CD4-positive, alpha-beta T cell treated with Interleukin-1 beta for 1 hour (primary cell): Measurements from ENCODE around the gene TENT5C.

Experiments used
- DNase-seq, 2 donors: peaks; one replicate each; pipeline ENCODE4 v3.0.0-alpha.2; 2020 to 2022

Gene TENT5C

DNA sequence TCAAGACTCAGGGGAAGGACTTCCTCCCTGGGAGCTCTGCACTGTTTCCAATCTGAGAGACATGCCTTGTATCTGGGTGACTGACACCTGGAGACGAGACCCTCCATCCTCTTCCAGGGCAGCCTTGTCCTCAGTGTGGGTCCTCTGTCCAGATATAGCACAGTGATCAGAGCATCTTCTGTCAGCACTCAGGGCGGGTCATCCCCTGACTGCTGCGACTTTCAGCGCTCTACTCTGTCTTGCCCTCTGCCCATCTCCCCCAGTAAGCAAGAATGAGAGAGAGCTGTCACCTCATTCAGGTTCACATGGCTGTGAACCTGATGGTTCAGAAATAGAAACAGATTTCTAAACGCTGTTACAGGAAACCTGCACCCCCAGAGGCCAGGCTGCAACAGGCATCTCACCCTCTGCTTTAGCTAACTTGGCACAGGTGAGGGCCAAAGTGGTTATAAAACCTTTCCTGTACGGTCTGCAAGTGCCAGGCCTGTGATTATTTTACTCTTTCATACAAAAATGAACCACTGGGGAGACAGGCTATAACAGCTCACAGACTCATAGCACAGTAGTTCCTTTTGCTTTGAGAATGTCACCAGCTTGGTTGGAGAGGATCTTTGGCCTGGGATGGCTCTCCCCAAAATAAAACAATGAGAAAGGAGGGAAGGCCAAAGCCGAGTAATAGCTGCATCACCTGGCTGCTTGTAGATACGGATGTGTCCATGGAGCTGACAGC lies 11.4 kb upstream of the TENT5C start:
- DNase-seq: no peak

DNA sequence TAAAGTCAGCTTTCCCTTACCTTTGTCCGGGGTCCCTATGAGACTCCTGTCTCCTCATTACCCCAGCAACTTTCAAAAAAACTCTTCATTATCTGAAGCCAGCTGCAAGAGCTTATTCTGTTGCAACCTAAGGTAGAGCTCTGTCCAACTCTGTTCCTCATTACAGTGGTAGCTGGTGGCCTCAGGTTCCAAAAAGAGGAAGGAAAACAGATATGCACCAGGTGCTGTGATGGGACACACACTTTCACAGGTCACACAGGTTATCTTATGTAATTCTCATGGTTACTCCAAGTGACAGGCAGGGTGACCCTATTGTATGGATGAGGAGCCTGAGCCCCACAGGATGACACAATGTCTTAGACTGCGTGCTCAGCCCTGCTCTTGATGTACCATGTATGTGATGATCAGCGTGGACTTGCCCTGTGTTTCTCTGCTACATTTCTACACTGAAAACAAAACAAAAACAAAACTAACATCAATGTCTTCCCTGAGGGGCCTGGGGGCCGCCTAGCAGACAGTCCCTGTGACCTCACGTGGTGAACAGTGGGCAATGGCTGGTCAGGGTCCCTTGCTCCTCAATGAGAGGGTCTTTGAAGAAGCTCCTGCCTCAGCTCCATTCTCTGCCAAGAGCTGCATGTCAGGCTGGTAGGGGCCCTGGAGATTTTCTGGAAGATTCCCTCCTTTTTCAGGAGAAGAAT lies 9.7 kb upstream of the TENT5C start:
- DNase-seq: peak in 1 of 2 donors; percentile 29

DNA sequence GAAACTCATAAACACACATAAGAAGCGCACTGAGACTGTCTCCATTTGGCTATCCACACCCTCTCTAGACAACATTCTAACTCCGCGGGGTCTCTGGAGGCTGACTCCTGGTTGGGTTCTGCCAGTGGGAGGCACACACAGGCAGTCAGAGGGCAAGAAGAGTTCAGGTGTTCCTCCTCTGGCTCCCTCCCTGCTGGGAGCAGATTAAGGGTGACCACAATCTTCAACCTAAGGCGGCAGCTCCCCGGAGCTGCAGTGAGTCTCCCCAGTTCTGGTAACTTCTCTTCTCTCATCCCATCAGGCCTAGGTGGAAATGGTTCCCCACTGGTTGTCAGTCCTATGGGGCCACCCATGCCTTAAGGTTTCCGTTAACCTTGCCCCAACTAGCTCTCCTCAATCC lies 7.4 kb upstream of the TENT5C start:
- DNase-seq: no peak

DNA sequence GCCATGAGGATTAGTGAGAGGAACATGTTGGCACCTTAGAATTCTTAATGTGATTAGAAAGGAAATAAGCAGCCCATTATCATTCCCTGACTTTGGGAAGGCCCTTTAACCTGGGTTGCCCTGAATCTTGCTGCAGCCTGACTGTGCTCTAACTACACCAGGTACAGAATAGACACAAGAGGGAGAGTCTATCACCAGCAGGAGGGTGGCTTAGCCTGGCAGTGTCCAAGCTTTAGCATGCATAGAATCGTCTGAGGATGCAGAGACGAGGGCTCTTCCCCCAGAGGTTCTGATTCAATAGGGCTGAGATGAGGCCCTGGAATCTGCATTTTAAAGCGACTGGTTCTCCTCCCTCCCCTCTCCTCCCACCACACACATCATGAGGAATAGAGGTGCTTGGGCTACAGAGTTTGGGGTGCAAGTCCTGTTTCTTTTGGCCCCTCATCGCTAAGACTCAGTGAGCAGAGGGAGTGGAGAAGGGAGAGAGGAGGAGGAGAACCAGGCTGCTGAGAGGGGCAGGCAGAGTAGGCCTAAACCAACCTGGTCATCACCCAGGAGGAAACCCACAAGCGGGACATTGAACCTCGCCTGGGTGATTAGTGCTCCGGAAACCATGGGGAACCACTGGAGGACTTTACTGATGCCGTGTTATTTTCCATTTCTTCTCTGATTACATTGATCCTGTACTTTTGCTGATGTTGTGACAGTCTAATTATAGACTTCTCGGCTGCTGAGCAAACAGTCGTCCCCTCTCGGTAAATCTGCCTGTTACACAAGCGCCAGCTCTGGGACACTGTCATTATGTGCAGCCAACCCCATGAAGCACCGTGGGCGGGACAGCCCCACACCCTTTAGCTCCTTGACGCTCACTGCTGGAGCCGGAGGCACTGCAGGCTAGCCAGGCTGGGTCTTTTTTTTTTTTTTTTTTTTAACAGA lies 6.3 kb upstream of the TENT5C start:
- DNase-seq: no peak

DNA sequence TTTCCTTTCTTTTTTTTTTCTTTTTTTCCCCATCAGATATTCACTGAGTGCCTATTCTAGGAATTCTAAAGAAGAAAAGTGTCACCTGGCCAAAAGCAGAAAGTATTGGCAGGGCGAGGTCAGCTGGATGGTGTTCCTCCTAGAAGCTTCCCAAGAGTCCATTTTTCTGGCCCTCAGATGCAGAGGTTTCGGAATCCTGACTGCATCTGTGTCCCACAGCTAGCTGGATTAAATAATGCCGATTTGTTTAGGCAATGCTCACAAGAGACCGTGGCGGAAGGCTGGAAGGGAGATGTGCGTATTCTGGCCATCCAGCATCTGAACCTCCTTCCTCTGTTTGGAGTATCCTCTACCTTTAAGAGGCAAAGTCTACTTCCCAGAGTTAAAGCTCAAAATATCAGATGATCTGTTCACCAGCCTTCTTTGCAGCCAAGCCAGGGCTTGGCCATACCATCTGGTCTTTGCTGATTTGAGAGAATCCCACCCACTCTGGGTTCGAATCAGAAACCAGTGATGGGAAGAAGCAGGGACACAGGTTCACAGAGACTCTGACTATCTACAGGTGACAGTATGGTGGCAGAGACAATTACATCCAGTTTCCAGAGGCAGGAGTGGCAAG lies 5.4 kb upstream of the TENT5C start:
- DNase-seq: no peak

DNA sequence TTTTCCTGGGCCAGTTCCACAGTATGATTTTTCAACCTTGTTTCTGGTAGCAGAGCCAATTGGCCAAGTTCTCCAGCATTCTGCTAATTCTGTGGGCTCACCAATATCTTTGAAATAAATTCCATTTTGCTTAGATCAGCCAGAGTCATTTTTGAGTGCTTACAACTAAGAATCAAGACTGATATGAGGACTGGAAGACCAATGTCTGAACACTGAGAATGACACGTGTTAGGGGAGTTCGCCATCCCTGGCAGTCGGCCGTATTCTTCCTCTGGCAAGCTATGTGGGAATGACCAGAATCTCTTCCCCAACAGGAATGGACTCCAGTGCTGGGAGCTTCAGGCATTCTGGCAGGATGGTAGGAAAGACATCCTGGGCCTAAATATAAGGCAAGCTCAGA lies 4.9 kb upstream of the TENT5C start:
- no peak for DNase-seq

DNA sequence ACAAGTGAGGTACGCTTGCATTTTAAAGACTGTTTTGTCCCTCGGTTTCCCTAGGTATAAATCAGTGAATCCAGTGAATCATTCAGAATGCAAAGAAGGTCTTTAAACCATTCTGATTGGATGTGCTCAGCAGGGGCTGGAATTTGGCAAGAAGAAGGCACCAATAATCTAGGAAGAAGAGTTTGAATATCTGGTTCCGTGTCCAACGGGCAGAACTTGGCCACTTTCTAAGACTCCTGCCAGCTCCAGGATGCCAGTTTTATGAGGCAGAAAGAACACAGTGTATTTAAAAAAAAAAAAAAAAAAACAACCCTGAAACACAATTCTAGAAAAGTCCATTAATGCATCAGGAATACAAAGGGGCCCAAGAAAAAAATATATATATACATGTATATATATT lies 3.0 kb upstream of the TENT5C start:
- no peak for DNase-seq

DNA sequence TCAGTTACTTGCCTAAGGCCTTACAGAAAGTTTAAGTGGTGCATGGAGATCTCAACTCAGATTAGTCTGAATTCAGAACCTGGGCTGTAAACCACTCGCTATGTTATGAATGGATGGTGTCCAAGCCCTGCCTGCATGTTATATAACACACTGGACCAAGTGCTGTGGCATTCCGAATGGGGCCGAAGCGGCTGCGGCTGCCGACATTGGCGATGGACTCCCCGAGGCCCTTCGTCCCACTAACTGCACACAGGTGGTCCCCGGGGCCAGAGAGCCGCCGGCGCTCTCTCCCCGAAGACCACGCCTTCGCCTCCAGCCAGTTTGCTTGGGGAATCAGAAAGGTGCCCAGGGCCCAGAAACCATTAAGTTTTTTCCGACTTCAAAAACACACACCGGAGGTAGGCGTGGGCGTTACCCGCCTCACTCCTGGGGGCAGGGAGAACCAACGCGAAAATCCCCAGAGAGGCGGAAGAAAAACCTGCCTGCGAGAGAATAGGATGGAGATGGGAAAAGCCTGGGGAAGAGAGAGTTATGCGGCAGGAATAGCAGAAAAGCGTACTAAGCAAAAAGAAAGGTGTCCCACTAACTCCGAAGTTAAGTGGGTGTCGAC lies 579 bp upstream of the TENT5C start:
- no peak for DNase-seq

DNA sequence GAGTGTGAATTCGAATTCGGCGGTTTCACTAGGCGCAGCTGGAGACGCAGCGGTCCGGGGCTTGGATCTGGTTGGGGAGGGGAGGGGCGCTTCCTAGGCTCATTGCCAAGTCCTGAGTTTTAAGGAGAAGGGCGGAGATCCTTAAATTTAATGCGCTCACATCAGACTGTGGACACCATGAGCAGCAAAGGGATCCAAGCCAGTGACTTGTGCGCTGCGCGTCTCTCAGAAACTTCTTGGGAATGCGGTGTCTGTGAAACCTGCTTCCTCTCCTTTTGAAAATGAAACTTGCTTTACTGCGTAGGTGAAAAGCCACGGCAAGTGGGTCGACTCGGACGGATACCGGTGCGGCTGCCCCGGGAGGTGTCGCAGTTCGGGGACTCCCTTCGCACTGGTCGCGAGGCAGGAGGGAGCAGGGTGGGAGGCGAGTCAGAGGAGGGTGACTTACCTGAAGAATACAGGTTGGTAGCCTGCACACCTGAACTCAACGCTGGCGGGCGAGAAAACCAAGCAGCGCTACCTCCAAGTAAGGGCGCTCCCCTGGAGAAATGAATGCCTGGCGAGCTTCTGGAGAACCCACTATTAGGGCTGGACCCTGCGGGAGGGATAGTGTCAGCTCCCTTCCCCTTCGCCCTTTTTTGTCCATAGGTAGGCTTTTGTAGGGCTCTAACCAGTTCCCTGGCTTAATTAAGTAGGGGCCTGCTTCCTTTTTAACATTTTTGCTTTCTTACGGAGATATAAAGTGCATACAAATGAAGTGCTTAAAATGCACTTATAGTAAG lies 992 bp downstream of the TENT5C start:
- peak; percentile 67 to 71 for DNase-seq

DNA sequence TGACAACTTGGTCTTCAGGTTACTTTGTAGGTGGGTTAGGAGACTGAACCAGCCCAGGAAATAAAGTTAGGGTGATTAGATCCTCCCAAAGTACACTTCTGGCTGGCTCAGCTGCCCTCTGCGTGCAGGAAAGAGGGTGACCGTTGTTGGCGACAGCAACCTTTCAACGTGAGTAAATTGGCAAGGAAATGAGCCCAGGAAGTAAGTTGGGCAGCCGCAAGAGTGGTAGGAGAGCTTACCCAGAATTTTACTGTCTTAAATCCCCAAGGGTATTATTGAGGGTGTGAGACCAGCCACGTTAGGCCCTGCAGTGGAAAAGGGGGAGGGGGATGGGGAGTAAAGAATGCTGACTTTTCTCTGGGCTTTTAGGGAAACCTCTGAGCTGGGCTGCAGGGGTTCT lies 1.6 kb downstream of the TENT5C start:
- DNase-seq: peak; percentile 62 to 65

DNA sequence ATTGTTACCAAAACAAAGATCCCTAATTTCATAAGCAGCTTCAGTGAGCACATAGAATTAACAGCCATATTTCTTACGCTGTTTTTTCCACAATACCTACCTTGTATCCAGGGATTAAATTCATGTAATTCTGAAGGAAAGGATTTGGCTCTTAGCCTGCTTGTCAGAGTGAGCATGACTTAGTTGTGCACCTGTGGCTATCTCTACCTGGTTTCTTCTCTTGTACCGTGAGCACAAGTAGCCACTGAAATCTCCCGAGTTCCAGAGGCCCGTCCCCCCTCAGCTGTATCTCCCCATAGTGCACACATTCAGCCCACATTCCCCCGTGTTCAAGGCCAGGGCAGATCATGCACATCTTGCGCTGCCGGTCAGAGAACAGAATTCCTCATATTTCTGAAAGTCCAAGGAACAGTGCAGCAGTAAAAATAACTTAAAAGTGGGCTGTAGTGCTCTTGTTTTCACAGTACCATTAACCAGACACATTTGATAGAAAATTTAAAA lies 2.3 kb downstream of the TENT5C start:
- DNase-seq: no peak

DNA sequence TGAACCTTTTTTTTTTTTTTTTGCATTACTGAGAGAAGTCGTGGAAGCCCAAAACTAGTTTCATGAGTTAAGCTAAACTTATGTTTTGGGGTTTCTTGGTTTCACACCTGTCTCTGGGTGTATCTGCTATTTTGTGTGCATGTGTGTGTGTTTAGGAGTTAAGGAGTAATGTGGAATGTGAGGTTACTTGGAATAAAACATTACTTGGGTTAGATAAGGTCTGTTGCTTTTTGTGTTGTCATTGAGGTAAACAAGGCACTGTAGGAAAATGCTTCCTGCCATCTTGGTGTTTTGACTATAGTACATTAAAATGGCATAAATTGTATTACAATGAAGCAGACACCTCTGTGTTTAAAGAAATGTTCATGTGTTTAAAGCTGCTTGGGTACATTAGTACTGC lies 2.9 kb downstream of the TENT5C start:
- DNase-seq: no peak

DNA sequence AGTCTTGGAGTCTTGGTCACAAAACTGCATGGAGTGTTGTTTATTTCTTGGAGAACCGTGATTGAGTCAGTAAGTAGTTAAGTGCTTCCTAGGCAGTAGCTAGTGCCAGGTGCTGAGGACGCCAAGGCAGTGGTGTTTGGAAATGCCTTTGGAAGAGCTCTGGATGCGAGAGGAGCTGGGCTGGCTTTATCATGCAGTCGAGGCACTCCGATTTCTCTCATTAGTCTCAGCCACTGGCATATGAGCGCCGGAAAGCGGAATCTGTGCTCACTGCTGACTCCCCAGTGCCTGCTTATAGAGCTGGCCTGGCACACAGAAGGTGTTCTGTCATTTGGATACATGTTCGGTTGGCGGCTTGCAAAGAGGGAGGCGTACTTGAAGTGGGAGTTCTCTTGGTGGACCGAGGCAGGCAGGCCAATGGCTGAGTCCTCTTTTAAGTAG lies 3.6 kb downstream of the TENT5C start:
- no peak for DNase-seq

DNA sequence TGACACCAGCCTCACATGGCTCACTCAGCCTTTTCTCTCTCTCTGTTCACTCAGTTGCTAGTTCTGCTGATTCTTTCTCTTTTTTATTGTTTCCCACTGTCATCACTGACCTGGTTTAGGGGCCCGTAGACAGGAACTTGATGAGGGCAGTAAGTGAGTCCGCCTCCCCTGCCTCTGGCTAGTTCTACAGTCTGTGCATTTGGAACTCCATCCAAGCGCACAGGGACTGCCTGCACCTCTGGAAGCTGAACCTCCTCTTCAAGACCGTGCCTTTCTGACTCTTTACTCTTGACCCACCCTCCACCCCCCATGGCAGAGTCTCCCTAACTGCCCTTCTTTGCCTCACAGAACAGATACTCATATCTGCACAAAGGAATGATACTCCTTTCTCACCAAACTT lies 4.2 kb downstream of the TENT5C start:
- DNase-seq: no peak

DNA sequence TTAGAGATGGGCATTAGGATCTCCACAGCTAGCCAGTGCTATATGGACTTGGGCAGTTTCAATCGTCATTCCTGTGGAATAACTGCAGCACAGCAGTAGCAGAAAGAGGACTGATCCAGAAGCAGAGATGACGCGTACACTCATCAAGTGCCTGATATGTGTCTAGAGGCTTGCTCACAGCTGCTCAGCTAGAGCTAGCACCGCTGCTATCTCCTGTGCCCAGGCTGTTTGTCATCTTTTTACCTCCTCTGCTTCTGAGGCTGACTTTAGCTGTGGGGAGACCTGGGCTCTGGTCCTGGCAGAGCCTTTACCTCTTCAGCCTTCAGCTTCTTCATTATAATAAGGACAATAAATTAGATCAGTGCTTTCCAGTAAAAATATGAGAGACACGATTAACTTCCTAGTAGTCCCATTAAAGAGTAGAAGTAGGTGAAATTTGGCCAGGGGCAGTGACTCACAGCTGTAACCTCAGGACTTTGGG lies 5.3 kb downstream of the TENT5C start:
- DNase-seq: no peak

DNA sequence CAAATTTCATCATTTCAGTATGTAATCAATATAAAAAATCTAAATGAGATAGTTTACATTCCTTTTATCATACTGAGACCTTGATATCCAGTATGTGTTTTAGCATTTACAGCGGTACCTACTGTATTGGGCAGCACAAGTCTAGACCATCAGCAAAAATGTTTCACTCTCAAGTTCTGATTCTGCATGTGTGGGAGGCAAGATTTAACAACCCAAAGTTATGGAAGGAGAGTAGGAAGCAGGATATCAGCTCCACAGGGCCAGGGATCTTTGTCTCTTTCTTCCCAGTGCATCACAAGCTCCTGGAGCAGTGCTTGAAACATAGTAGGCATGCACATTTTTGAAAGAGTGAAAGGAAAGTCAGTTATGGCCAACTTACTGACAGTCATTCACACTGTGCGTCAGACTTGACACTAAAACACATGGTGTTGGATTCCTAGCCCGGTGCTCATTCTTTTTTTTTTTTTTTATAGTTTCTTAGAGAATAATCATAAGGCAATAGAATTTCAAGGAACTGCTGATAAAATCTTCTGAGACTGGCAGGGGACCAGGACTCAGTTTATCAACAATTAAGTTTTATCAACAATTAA lies 6.1 kb downstream of the TENT5C start:
- no peak for DNase-seq

DNA sequence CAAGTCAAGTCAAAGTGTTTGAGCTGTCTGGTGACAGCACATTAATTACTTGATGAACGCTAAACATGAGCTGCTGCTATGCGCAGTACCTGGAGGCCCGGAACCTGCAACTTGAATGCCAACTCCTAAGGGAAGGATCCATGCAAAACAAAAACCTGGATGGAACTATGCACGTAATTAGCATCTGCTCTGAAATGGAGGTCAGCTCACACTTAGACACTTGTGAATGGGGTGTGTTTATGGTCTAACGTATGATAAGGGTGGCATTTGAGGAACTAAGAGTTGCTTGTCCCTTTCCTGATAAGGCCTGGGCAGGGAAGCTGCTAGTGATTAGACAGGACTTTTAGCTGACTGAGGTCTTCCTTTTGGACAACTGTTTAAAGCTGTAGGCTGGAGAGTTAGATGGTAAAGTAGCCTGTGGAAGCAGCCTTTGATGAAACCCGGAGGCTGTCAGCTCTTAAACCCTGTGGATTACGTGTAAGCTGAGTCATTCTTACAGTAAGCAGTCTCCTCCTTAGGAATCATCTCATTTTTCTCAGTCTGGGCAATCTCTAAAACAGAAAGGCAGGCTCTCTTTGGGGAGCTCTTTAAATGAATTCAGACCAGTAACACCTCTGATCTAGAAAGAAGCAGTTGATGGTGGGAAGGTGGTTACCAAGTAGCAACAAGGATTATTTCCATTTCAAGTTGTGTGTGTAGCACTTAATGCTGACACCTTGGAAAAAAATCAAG lies 6.8 kb downstream of the TENT5C start:
- DNase-seq: no peak

DNA sequence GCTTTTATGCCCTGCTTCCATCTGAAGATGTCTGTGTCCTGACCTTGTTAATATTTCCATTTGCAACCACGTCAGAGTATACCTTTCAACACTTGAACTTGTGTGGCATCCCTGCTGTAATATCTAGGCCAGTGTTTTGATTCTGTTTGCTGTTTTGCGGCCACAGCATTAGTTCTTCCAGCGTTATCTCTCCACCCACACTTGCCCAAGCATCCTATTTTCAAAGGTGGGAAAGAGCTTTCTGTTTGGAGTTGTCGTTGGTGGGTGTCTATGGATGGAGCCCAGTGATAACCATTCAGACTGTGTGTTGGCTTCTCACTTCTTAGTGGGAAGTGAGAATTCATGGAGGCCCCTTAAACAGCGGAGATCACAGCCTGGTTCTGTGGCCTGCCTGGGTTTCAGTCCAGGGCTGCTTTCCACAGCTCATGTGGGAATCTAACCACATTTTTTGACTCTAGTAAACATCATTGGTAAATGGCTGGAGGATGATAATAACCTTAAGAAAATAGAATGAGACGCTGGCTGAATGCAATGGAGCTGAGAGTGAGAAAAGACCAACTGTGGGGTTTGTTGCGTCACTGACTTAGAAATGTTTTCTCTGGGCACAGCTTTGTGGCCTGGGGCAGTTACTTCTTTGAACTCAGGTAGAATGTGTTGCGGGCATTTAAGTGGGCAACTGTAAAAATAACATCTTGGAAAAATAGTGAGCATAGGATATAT lies 7.6 kb downstream of the TENT5C start:
- DNase-seq: no peak

DNA sequence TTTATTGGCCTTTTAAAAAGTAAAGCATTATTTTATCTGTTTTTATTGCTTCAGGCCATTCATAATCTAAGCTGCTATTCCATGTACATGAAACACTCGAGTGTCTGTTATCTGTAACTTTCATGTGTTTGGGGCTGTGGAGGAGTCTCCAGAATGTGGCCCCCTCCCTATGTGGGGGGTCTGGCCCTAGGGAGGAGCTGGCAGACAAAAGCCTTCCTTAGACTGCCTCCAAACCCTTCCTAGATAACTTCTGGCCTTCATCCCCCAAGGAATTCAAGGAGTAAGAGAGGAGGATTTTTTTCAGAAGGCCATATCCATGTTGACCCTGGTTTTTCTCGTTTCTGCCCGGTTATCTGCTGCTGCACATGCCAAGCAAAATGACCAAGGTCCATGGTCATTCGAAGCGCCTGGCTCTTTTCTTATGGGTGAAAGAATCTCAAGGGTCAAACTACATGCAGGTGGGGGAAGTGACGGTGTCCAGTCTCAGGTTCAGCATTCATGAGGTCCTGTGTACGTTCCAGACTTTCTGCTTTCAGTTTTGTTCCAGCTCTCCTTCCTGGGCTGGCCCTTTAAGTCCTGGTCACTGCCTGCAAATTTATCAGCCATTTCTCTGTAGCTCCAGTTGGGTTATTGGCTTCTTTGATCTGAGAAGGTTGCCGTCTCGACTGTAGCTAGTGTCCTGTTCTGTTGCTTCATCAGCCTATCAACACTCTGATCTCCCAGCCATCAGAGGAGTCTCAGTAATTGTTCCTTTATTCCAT lies 8.3 kb downstream of the TENT5C start:
- DNase-seq: no peak
